Measurements from ENCODE around the gene ANO9. TPM values are rescaled to one million over a fixed set of nuclear protein-coding genes. Genes with fewer than 3 reads are reported as not detected.
A peak's percentile ranks its signal among the peaks of the same experiment; 100 is the strongest.
"Not testable (repeated sequence)": the region's sequence is repeated elsewhere in the genome, so short reads cannot be mapped to it uniquely, and the experiment has no call there.

Gene ANO9
- total RNA-seq, 1 donor from 2014 or later: 36.9 TPM

GRCh38 chr11:410711-411110 lies 31.1 kb downstream of the ANO9 start:
- H3K27ac Mint-ChIP-seq; H3K4me1 Mint-ChIP-seq (ENCODE audit: low read depth); H3K4me3 Mint-ChIP-seq (ENCODE audit: low read depth); H3K36me3 Mint-ChIP-seq (ENCODE audit: low read depth); H3K9me3 Mint-ChIP-seq; H3K27me3 Mint-ChIP-seq (ENCODE audit: low read depth); intact Hi-C loops (cut with micrococcal nuclease); DNase-seq (ENCODE audit: low spot score): not testable (repeated sequence)

GRCh38 chr11:409600-410483 lies 32.0 kb downstream of the ANO9 start:
- Mint-ChIP-seq H3K4me3 (ENCODE audit: low read depth) (no peak overlapping the region), H3K4me1 (ENCODE audit: low read depth) (peaks cover 9% of the 10 kb centered on the region), H3K27ac (no peak overlapping the region), H3K36me3 (ENCODE audit: low read depth) (no peaks in the 10 kb centered on the region), H3K27me3 (ENCODE audit: low read depth) (no peaks in the 10 kb centered on the region), H3K9me3 (no peaks in the 10 kb centered on the region)
- intact Hi-C loops (cut with micrococcal nuclease): no loop called here
- no peak for DNase-seq (ENCODE audit: low spot score)

GRCh38 chr11:409008-409599 lies 32.7 kb downstream of the ANO9 start:
- Mint-ChIP-seq H3K27ac (no peak overlapping the region), H3K4me3 (ENCODE audit: low read depth) (no peak overlapping the region), H3K27me3 (ENCODE audit: low read depth) (no peaks in the 10 kb centered on the region), H3K36me3 (ENCODE audit: low read depth) (no peaks in the 10 kb centered on the region), H3K9me3 (no peaks in the 10 kb centered on the region), H3K4me1 (ENCODE audit: low read depth) (peaks cover 5% of the 10 kb centered on the region)
- intact Hi-C loops (cut with micrococcal nuclease): no loop called here
- no peak for DNase-seq (ENCODE audit: low spot score)

GRCh38 chr11:408154-409007 lies 33.4 kb downstream of the ANO9 start:
- Mint-ChIP-seq H3K36me3 (ENCODE audit: low read depth) (no peaks in the 10 kb centered on the region), H3K9me3 (no peaks in the 10 kb centered on the region), H3K27me3 (ENCODE audit: low read depth) (no peaks in the 10 kb centered on the region), H3K4me3 (ENCODE audit: low read depth) (no peak overlapping the region), H3K4me1 (ENCODE audit: low read depth) (peaks cover 4% of the 10 kb centered on the region), H3K27ac (no peak overlapping the region)
- intact Hi-C loops (cut with micrococcal nuclease): no loop called here
- no peak for DNase-seq (ENCODE audit: low spot score)

GRCh38 chr11:407651-408123 lies 34.1 kb downstream of the ANO9 start:
- Mint-ChIP-seq H3K4me3 (ENCODE audit: low read depth) (no peak overlapping the region), H3K36me3 (ENCODE audit: low read depth) (no peaks in the 10 kb centered on the region), H3K4me1 (ENCODE audit: low read depth) (no peaks in the 10 kb centered on the region), H3K27ac (no peak overlapping the region), H3K27me3 (ENCODE audit: low read depth) (no peaks in the 10 kb centered on the region), H3K9me3 (no peaks in the 10 kb centered on the region)
- no peak for DNase-seq (ENCODE audit: low spot score)
- intact Hi-C loops (cut with micrococcal nuclease): loop anchor here (1.0 kb wide), 1 partner anchor 41 kb away; no protein-coding TSS in a partner anchor

- peak; percentile 92 for DNase-seq (ENCODE audit: low spot score)
- H3K27me3 Mint-ChIP-seq (ENCODE audit: low read depth): no peaks in the 10 kb centered on the region
- H3K9me3 Mint-ChIP-seq: no peaks in the 10 kb centered on the region
- H3K27ac Mint-ChIP-seq: no peak overlapping the region
- intact Hi-C loops (cut with micrococcal nuclease): loop anchor here (1.0 kb wide), 1 partner anchor 41 kb away; no protein-coding TSS in a partner anchor
- H3K4me3 Mint-ChIP-seq (ENCODE audit: low read depth): no peak overlapping the region
- H3K36me3 Mint-ChIP-seq (ENCODE audit: low read depth): no peaks in the 10 kb centered on the region
- H3K4me1 Mint-ChIP-seq (ENCODE audit: low read depth): no peaks in the 10 kb centered on the region
Measured at GRCh38 chr11:406796-407650, 34.8 kb downstream of the ANO9 start.

GRCh38 chr11:405954-406795 lies 35.6 kb downstream of the ANO9 start:
- no peaks in the 10 kb centered on the region for H3K9me3 Mint-ChIP-seq
- no peaks in the 10 kb centered on the region for H3K4me1 Mint-ChIP-seq (ENCODE audit: low read depth)
- H3K27ac Mint-ChIP-seq: no peak overlapping the region
- no peaks in the 10 kb centered on the region for H3K27me3 Mint-ChIP-seq (ENCODE audit: low read depth)
- H3K36me3 Mint-ChIP-seq (ENCODE audit: low read depth): no peaks in the 10 kb centered on the region
- no peak for DNase-seq (ENCODE audit: low spot score)
- H3K4me3 Mint-ChIP-seq (ENCODE audit: low read depth): peak overlapping the region; percentile 43
- intact Hi-C loops (cut with micrococcal nuclease): no loop called here

- Mint-ChIP-seq H3K27me3 (ENCODE audit: low read depth) (no peaks in the 10 kb centered on the region), H3K27ac (peak overlapping the region; percentile 60), H3K36me3 (ENCODE audit: low read depth) (no peaks in the 10 kb centered on the region), H3K4me1 (ENCODE audit: low read depth) (no peaks in the 10 kb centered on the region), H3K4me3 (ENCODE audit: low read depth) (peak overlapping the region; percentile 66), H3K9me3 (no peaks in the 10 kb centered on the region)
- no peak for DNase-seq (ENCODE audit: low spot score)
- intact Hi-C loops (cut with micrococcal nuclease): no loop called here
Measured at GRCh38 chr11:405323-405953, 36.4 kb downstream of the ANO9 start.

GRCh38 chr11:404551-405264 lies 37.1 kb downstream of the ANO9 start:
- H3K27me3 Mint-ChIP-seq (ENCODE audit: low read depth): peaks cover 2% of the 10 kb centered on the region
- no peak overlapping the region for H3K4me3 Mint-ChIP-seq (ENCODE audit: low read depth)
- H3K9me3 Mint-ChIP-seq: no peaks in the 10 kb centered on the region
- intact Hi-C loops (cut with micrococcal nuclease): no loop called here
- no peaks in the 10 kb centered on the region for H3K36me3 Mint-ChIP-seq (ENCODE audit: low read depth)
- no peak overlapping the region for H3K27ac Mint-ChIP-seq
- DNase-seq (ENCODE audit: low spot score): no peak
- H3K4me1 Mint-ChIP-seq (ENCODE audit: low read depth): no peaks in the 10 kb centered on the region

GRCh38 chr11:403761-404431 lies 37.9 kb downstream of the ANO9 start:
- Mint-ChIP-seq H3K4me1 (ENCODE audit: low read depth) (no peaks in the 10 kb centered on the region), H3K9me3 (no peaks in the 10 kb centered on the region), H3K4me3 (ENCODE audit: low read depth) (no peak overlapping the region), H3K27me3 (ENCODE audit: low read depth) (peaks cover 5% of the 10 kb centered on the region), H3K27ac (no peak overlapping the region), H3K36me3 (ENCODE audit: low read depth) (no peaks in the 10 kb centered on the region)
- intact Hi-C loops (cut with micrococcal nuclease): no loop called here
- DNase-seq (ENCODE audit: low spot score): no peak

Measured in activated T-helper 2 cell treated with anti-CD3 and anti-CD28 coated beads, Interferon-gamma antibody, Interleukin-2, Interleukin-4, amounts not matched to agents 10 μg/mL and 5 μg/mL and 100 μg/mL, durations not matched to agents 14 hours and 24 hours and 36 hours (primary cell).